Smooth muscle cell (in vitro differentiated cells): ENCODE measurements around the gene LETMD1. TPM values are rescaled to one million over a fixed set of nuclear protein-coding genes. Genes with fewer than 3 reads are reported as not detected.

ENCODE experiments used
- DNase-seq: peaks from one replicate; lab custom pipeline; 2025; ENCODE audit not compliant: unreplicated experiment; lab: John Stamatoyannopoulos, UW
- H2AFZ ChIP-seq: fragments of 200-600 bp; sonication (generic); 2 replicates; pipeline ENCODE4 v1.6.0; 2016; ENCODE audit warnings: antibody characterized with exemption, low read depth, mild to moderate bottlenecking
- H3F3A ChIP-seq: fragments of 200-600 bp; sonication (generic); 2 replicates; pipeline ENCODE4 v1.6.0; 2017; ENCODE audit warnings: antibody characterized with exemption, low read depth
- H3K27ac ChIP-seq: fragments of 200-600 bp; sonication (generic); 2 replicates; pipeline ENCODE4 v1.5.1; 2016; ENCODE audit warnings: low read depth, mild to moderate bottlenecking
- H3K27me3 ChIP-seq: fragments of 200-600 bp; sonication (generic); 2 replicates; pipeline ENCODE4 v1.6.1; 2016; ENCODE audit warnings: low read depth, mild to moderate bottlenecking
- H3K36me3 ChIP-seq: fragments of 200-600 bp; sonication (generic); 2 replicates; pipeline ENCODE4 v1.5.1; 2016; ENCODE audit warnings: low read depth
- H3K4me1 ChIP-seq: fragments of 200-600 bp; sonication (generic); 2 replicates; pipeline ENCODE4 v1.5.1; 2016; ENCODE audit warnings: low read depth
- H3K4me2 ChIP-seq: fragments of 200-600 bp; sonication (generic); 2 replicates; pipeline ENCODE4 v1.6.0; 2016; ENCODE audit warnings: mild to moderate bottlenecking
- H3K4me3 ChIP-seq: fragments of 200-600 bp; sonication (generic); 2 replicates; pipeline ENCODE4 v1.5.1; 2016; ENCODE audit warnings: mild to moderate bottlenecking
- H3K79me2 ChIP-seq: fragments of 200-600 bp; sonication (generic); 2 replicates; pipeline ENCODE4 v1.6.0; 2016; ENCODE audit warnings: low read depth, mild to moderate bottlenecking
- H3K9ac ChIP-seq: fragments of 200-600 bp; sonication (generic); 2 replicates; pipeline ENCODE4 v1.6.0; 2016; ENCODE audit warnings: low read depth
- H3K9me3 ChIP-seq: fragments of 200-600 bp; sonication (generic); replicated peaks from 2 replicates; pipeline ENCODE4 v1.5.1; 2016; ENCODE audit warnings: low read depth
- H4K20me1 ChIP-seq: fragments of 200-600 bp; sonication (generic); 2 replicates; pipeline ENCODE4 v1.6.0; 2016; ENCODE audit warnings: low read depth
- WGBS: methylation state at CpG from one replicate; pipeline ENCODE4 v1.1.7; 2016; ENCODE audit warnings: low lambda C conversion rate; 5-methylcytosine and 5-hydroxymethylcytosine counted together
- polyA plus RNA-seq: library from polyadenylated mRNA; unstranded; fragments of >200 nt; fragmentation: Nextera tagmentation; extraction: Ambion mirVana; gene quantifications from 2 replicates; pipeline ENCODE4 v1.2.1, GENCODE V29; 2016
- total RNA-seq: library from RNA; depleted of rRNA; stranded (reverse); fragments of >200 nt; gene quantifications from 2 replicates; pipeline ENCODE4 v1.2.3, GENCODE V29; 2014
- TF ChIP-seq, protein P1 (sequence below): fragments of 200-600 bp; sonication (generic); IDR thresholded peaks from 2 replicates; pipeline ENCODE4 v1.5.1; 2017; ENCODE audit warnings: borderline replicate concordance, mild to moderate bottlenecking, antibody characterized with exemption; ENCODE audit not compliant: insufficient read depth, poor library complexity, severe bottlenecking

LETMD1 gene
- total and polyA plus RNA-seq, 2 experiments from 2014 or later = 8.9 to 32.9 TPM

DNA sequence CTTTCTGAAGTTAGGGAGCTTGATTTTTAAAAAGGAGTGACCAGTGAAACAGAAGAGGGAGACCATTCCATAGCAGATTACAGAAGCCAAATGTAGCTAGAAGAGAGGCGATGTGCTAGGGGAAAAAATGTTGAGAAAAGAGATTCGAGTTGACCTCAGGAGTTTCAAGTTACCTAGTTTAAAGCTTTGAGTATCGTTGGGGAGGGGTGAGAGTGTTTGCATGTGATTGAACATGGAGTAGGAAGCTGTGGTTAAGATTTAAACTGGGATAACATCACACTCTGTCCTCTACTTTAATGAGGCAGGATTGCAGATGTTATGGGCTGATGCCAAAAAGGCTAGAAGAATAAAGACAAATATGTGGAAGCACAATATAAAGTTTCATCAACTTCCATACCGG is 3.7 kb downstream of the LETMD1 start:
- H3K4me1 ChIP-seq = peaks cover 13% of the 10 kb centered on the region
- WGBS = 89% methylated on average over 4 of the region's 4 CpGs
- peaks cover 17% of the 10 kb centered on the region for H3K79me2 ChIP-seq
- H3K27ac ChIP-seq = no peak overlapping the region
- H3K36me3 ChIP-seq = peaks cover 9% of the 10 kb centered on the region
- no peaks in the 10 kb centered on the region for H3F3A ChIP-seq
- H3K9me3 ChIP-seq = no peaks in the 10 kb centered on the region
- no peaks in the 10 kb centered on the region for H4K20me1 ChIP-seq
- no peak overlapping the region for H3K4me2 ChIP-seq
- DNase-seq = no peak
- no peak overlapping the region for H3K4me3 ChIP-seq
- no peaks in the 10 kb centered on the region for H3K27me3 ChIP-seq
- no peak overlapping the region for H2AFZ ChIP-seq
- no peak overlapping the region for H3K9ac ChIP-seq
- TF ChIP-seq, protein P1, sequence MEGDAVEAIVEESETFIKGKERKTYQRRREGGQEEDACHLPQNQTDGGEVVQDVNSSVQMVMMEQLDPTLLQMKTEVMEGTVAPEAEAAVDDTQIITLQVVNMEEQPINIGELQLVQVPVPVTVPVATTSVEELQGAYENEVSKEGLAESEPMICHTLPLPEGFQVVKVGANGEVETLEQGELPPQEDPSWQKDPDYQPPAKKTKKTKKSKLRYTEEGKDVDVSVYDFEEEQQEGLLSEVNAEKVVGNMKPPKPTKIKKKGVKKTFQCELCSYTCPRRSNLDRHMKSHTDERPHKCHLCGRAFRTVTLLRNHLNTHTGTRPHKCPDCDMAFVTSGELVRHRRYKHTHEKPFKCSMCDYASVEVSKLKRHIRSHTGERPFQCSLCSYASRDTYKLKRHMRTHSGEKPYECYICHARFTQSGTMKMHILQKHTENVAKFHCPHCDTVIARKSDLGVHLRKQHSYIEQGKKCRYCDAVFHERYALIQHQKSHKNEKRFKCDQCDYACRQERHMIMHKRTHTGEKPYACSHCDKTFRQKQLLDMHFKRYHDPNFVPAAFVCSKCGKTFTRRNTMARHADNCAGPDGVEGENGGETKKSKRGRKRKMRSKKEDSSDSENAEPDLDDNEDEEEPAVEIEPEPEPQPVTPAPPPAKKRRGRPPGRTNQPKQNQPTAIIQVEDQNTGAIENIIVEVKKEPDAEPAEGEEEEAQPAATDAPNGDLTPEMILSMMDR = no peak

DNA sequence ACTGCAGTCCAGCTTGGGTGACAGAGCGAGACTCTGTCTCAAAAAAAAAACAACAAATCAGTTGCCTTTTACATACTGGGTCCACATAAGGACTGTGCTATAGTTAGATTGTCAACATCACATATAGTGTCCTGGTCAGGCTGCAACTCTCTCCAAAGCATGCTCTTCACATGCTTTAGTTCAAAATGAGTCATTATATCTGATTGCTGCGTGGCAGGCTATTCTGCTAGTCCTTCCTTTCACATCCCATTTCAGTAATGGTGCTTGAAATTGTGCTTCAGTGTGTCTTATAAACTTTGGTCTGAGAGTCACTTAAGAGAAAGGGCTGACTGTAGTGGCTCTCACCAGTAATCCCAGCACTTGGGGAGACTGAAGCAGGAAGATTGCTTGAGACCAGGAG is 6.9 kb downstream of the LETMD1 start:
- Histone ChIP-seq H3K79me2 (peaks cover 5% of the 10 kb centered on the region), H3K4me1 (no peaks in the 10 kb centered on the region), H3F3A (peaks cover 8% of the 10 kb centered on the region), H3K4me3 (no peak overlapping the region), H3K9me3 (no peaks in the 10 kb centered on the region), H3K27me3 (no peaks in the 10 kb centered on the region), H3K9ac (no peak overlapping the region), H3K36me3 (peaks cover 25% of the 10 kb centered on the region), H4K20me1 (no peaks in the 10 kb centered on the region), H3K27ac (no peak overlapping the region), H2AFZ (no peak overlapping the region), H3K4me2 (no peak overlapping the region)
- TF ChIP-seq, protein P1 = no peak
- DNase-seq = no peak
- WGBS = 80% methylated on average over 2 of the region's 2 CpGs

DNA sequence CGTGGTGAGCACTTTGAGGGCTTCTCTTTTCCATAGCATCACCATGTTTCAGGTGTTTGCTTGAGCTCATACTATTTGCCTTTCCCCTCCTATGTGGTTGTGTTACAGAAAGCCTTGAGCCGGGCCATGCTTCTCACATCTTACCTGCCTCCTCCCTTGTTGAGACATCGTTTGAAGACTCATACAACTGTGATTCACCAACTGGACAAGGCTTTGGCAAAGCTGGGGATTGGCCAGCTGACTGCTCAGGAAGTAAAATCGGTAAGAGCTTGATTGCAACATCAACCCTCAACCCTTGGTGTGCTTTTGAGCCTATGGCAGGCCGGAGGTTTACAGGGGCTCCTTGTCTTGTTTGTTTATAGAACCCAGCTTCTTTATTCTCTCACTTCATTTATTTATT is 8.1 kb downstream of the LETMD1 start:
- Histone ChIP-seq H3K27ac (no peak overlapping the region), H3K36me3 (peaks cover 25% of the 10 kb centered on the region), H3K4me3 (no peak overlapping the region), H4K20me1 (no peaks in the 10 kb centered on the region), H3K27me3 (no peaks in the 10 kb centered on the region), H3K4me1 (no peaks in the 10 kb centered on the region), H3K9ac (no peak overlapping the region), H3F3A (peaks cover 12% of the 10 kb centered on the region), H3K4me2 (no peak overlapping the region), H3K79me2 (no peaks in the 10 kb centered on the region), H2AFZ (no peak overlapping the region), H3K9me3 (no peaks in the 10 kb centered on the region)
- WGBS = 96% methylated on average over 5 of the region's 5 CpGs
- TF ChIP-seq, protein P1 = no peak
- DNase-seq = no peak

DNA sequence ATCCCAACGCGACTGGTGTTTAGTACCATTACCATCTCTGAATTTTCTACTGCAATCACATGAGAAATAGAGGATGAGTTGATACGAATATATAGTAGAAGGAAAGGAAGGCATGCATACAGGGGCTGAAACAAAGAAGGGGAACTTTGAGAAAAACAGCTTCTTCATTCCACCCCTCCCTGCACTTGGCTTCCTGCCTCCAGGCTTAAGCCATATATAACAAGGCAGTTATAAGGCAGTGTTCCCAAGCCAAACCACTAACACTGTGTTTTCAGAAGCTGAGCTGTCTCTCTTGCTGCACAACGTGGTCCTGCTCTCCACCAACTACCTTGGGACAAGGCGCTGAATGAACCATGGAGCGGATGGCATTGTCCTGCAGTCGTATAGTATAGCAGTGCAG is 11.0 kb downstream of the LETMD1 start:
- Histone ChIP-seq H2AFZ (no peak overlapping the region), H3F3A (peaks cover 24% of the 10 kb centered on the region), H3K4me3 (no peak overlapping the region), H3K9me3 (no peaks in the 10 kb centered on the region), H3K36me3 (peaks cover 23% of the 10 kb centered on the region), H3K27me3 (no peaks in the 10 kb centered on the region), H3K9ac (no peak overlapping the region), H3K4me1 (no peaks in the 10 kb centered on the region), H3K79me2 (no peaks in the 10 kb centered on the region), H3K4me2 (no peak overlapping the region), H3K27ac (no peak overlapping the region), H4K20me1 (no peaks in the 10 kb centered on the region)
- no peak for DNase-seq
- WGBS = 96% methylated on average over 7 of the region's 7 CpGs
- TF ChIP-seq, protein P1 = no peak
